ENCODE measurements around the gene FAM98B.

GRCh38 chr15:38486936-38487335 is 33.0 kb downstream of the FAM98B start:
- no peak for TF ChIP-seq ZNF70 (CRISPR knock-in tag; IDR thresholded peaks at IDR 0.05)
- no peak for TF ChIP-seq TSHZ2 (CRISPR knock-in tag; IDR thresholded peaks at IDR 0.05)
- TF ChIP-seq PATZ1 (CRISPR knock-in tag; IDR thresholded peaks at IDR 0.05; ENCODE audit: borderline replicate concordance): no peak
- TF ChIP-seq ZFP30 (CRISPR knock-in tag; IDR thresholded peaks at IDR 0.05): no peak
- TF ChIP-seq GLIS3 (CRISPR knock-in tag; IDR thresholded peaks at IDR 0.05): no peak
